Right renal cortex interstitium (tissue), 3 donors: Measurements from ENCODE around the gene THSD7B. TPM values are rescaled to one million over a fixed set of nuclear protein-coding genes. Genes with fewer than 3 reads are reported as not detected.
A peak's percentile ranks its signal among the peaks of the same experiment; 100 is the strongest.
"Not testable (repeated sequence)": the region's sequence is repeated elsewhere in the genome, so short reads cannot be mapped to it uniquely, and the experiment has no call there.

Experiments used
- DNase-seq, 3 donors: peaks; one replicate each; pipeline ENCODE4 v3.0.0-alpha.2; 2013; ENCODE audit warnings: low read depth in 3 of 3, low spot score in 2 of 3
- polyA plus RNA-seq, 3 donors: library from polyadenylated mRNA; unstranded; fragments of 120-200 nt; gene quantifications; one replicate each; pipeline ENCODE4 v1.2.1, GENCODE V29; 2013; ENCODE audit not compliant: insufficient read length in 3 of 3

THSD7B gene
- polyA plus RNA-seq, 3 donors, result 5.1 to 5.8 (median 5.4) TPM

DNA sequence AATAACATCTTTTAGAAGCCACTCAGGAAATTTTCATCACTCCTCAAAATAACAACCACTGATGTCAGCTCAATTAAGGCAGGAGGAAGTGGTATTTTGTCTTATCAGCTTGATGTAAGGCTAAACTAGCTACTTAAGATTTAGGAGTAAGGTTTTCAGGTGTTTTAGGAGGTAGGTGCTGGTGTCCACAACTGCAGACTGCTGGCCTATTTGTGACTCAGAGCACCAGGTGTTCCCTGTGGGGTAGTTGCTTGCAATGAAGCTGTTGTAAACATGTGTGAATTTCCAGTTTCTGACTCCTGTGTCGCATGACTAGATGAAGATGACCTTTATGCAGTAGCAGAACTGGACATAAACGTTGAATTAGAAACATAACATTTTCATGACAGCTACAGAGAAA lies 164.2 kb downstream of the THSD7B start:
- no peak for DNase-seq

DNA sequence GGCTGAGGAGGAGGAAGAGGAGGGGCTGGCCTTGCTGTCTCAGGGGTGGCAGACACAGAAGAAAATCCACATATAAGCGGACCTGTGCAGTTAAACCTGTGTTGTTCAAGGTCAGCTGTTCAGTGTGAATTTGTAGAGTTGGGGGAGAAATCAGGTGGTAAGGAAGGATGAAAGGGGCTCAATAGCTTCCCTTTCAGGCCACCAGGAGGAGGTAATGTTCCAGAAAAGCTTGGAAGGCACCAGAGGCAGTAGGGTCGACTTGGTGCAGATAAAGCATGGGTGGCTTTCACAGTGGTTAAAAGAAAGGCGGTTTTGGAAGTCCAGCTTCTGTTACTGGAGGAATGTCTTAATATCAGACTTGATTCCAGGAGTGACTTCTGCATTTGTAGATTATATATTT lies 167.4 kb downstream of the THSD7B start:
- peak in 1 of 3 donors; percentile 13 for DNase-seq

DNA sequence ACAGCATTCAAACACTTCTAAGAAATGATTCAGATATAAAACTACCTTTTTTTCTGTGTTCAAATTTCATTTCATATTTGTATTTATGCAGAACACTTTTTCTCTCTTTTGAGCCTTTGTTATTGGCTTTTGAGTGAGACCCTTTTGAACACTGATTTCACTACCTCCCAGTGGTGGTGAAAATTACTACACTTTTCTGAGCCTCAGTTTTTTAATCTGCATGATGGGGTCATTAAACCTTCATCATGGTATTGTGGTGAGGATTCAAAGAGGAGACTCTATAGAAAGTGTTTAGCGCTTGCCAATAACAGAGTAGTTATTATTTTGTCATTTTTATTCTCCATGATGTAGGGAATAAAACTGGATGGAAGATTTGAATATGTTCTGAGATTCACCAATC lies 169.8 kb downstream of the THSD7B start:
- no peak for DNase-seq

DNA sequence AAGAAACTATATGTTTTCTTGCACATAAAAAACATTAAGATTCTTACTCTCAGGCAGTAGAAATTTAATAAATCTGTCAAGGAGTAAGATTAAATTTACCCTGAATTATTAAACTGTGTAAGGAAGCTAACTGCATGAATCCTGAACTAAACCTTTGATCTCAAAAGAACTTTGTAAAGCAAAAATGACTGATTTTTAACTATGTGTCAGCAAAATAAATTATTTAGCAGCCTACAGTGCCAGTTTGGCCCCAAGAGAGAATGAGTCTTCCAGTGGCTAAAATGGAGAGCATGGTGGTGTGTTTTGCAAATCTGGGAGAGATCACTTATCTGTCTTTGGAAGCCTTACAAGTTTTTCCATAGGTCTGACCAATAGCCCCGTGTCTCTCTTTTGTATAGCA lies 190.7 kb downstream of the THSD7B start:
- no peak for DNase-seq

DNA sequence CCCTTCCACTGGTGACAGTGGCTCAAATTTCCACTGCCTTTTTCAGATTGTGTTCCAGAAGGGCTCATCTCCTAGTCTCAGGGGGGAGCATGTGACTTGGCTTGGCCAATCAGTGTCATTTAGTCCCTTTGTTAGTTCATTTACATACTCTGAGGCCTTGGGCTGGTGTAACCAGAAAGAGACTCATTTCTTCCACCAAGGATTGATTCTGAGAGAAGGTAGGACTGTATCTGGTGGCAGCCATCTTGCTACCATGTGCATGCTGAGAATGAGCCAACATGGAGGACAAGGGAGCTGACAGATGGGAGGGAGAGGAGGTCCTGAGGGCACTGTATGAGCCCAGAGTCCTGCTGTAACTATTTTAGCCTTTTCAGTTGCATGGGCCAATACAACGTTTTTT lies 191.7 kb downstream of the THSD7B start:
- DNase-seq, result no peak

DNA sequence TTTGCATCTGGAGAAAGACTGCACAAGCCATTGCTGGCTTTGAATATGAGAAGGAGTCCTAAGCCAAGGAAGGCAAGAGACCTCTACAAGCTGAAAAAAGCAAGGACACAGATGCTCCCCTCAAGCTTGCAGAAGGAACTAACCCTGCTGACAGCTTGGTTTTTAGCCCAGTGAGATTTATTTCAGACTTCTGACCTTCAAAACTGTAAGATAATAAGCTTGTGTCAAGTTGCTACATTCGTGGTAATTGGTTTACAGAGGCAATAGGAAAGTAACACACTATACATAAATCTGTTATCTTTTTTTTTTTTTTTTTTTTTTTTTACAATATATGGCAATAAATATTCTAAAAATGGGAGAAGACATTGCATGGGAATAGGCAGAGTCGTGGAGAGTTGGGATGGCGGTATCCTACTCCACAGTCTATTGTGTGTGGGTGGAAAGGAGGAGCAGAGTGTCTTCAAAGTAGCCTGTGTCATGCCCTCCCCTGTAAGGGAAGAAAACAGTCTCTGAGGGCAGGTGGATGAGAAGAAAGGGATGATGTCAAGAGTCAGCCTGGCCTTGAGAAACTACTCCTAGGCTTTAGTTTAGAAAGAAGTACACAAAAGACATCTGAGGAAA lies 196.9 kb downstream of the THSD7B start:
- no peak for DNase-seq

DNA sequence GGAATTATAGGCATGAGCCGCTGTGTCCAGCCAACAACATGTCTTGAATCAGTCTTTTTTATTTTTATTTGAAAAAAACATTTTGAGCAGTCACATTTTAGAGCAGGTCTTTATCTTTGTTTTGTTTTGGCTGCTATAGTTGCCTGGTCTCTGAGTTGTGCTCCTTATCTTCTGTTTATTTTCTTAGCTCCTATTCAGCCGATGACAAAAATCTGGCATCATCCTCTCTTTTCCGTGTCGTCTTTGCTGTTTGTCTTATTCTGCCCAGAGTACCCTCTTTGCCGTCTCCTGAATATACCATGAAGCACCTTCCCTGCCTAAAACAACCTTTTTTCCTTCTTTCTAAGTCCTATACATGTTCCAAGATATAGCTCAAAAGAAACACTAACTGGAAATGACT lies 201.1 kb downstream of the THSD7B start:
- no peak for DNase-seq

DNA sequence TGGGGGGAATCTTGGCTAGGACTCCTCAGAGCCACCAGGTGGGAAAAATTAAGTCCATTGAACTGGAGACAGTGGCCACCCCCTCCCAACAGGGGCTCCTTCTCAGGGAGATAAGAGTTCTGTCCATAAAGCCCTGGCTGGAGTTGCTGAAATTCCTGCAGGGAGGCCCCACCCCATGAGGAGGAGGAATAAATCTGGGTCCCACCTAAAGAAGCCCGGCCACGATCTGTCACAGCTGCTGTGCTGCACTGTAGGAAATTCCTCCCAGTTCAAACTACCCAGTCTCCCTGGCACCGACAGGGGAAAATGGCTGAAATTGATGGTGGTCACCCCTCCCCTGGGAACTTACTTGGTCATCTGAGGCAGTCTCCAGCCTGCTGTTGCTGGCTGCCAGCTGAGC lies 215.0 kb downstream of the THSD7B start:
- no peak for DNase-seq

DNA sequence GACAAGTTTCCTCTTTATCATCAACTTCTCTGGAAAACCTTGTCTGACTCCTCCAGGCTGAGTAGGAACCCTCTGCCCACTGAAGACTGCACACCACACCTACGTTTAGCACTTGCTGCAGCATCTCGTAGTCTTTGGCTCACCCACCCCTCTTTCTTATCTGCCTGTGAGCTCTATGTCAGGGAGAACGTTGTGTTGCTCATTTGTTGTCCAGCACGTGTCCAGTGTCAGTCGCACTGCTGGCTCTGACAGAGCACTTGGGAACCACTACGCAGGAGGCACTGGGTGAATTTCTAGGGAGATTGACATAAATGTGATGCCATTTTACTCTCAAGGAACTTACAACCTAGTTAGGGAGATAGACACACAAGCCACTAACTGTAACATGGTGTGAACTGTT lies 216.3 kb downstream of the THSD7B start:
- DNase-seq, result not testable (repeated sequence)

DNA sequence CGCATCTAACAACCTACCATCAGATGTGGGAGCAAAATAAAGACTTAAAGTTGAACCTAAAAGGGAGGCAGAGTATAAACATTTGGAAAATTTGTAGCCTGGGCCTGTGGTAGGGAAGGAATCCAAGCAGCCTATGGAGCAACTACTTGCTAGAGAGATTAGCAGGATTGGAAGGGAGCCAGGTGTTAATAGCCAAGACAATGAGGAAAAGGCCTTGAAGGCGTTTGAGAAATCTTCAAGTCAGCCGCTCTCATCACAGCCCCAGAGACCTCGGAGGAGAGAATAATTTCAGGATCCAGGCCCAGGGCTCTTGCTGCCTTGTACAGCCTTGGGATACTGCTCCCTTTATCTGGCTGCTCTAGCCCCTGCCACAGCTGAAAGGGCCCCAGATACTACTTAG lies 219.7 kb downstream of the THSD7B start:
- DNase-seq, result no peak

DNA sequence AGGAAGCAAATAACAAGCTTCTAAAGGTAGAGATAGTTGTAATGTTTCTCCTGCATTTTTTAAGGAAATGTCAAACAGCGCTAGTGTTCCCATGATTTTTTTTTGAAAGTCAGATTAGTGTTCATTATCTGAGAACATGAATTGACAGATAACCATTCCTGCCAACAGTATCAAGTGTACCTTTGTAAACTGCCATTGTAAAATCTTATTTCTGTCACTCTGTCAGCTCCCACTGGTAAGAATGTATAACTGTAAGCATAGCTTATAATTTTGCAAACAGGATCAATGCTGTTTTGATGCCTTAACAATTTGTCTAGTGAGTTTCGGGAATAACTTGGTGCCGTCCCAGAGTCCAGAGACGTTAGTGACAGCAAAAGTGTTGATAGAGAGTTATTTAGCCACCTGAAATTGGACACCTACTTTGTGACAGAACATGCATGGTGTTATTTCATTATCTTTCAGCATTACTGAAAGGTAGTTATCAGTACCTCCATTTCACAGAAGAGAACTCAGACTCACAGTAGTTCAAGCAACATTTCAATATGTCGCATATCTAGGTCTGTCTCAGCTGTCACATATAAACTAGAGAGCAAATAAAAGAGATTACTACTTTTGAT lies 221.4 kb downstream of the THSD7B start:
- DNase-seq, result no peak

DNA sequence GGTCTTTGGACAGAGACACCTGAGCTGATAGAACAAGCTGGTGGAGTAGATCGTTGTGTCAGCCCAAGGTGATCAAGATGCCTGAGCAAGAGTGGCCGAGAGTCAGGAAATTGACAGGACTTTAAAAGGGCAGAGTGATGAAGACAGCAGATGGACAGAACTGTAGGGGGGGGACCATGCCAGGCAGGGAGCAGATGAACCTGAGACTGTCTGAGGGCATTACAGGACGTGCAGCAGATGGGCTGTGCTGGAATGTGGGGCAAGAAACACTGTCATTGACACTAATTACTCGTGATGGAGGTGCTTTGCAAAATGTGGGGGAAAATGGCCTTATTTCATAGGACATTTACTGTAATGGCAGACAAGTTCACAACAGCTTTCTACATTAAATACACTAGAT lies 225.0 kb downstream of the THSD7B start:
- no peak for DNase-seq

DNA sequence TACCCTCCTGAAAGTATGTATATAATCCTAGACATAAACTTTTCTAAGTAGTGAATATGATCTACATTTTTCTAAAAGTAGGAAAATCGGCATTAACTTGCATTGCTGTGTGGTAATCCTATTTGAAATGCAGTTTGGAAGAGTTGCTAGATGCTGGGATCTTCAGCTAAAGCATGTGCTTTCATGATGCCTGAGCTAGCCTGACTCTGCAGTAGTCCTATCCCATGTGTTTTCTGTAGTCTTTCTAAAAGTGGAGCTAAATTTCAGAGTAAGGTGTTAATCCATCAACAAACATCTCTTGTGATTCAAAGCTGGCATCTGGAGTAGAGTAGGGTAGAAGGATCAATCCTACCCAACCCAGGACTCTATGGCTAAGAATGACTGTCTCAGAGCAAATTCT lies 229.4 kb downstream of the THSD7B start:
- no peak for DNase-seq

DNA sequence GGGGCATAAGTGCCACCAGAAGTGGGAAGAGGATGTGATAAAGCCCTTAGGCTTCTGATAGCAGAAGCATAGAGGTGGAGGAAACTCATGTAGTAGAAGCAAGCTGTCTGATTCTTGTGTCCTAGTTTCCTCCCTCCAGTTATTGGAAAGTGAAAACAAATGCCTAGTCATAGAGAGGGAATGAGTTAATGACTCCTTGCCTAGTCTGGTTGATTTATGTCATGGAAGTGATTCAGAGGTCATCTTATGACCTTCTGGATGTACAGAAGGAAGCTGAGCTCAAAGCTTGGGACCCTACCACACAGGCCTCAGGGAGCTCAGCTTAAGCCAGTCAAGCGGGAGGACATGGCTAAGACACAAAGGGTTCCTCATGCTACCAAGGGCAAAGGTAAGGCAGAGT lies 232.2 kb downstream of the THSD7B start:
- DNase-seq, result no peak

DNA sequence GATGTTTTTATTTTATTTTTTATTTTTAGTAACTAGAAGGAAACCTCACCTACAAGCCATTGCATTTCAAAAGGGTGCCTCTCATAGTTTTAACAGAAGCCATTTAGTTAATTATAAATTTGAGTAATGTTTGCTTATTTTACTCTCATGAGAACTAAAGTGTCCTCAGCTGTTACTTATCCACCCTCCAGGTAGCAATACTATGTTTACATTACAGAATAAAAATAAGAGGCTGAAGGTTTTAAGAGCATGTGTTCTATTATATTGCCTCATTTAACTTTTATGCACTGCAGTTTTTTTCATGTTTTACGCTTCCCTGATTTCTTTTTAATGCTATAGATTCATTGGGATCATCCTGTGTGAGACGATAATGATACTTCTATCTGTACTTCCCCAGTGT lies 235.5 kb downstream of the THSD7B start:
- no peak for DNase-seq

DNA sequence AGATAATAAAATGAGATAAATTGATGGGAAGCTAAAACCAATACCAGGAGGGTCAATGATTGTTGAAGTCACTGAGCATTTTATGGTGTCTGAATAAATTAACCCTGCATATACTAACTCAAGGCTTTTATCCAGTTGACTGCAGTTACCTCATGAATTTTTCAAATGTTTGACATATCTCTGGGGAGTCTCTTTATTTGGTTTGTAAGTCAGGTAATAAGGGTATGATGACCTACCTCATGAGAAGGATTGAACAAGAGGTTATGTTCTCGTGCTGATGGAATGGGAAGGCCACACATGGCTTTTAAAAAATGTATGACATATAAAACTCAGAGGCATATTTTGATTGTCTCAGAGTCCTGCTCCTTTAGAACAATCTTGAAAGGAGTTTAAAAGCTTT lies 237.6 kb downstream of the THSD7B start:
- DNase-seq, result no peak

DNA sequence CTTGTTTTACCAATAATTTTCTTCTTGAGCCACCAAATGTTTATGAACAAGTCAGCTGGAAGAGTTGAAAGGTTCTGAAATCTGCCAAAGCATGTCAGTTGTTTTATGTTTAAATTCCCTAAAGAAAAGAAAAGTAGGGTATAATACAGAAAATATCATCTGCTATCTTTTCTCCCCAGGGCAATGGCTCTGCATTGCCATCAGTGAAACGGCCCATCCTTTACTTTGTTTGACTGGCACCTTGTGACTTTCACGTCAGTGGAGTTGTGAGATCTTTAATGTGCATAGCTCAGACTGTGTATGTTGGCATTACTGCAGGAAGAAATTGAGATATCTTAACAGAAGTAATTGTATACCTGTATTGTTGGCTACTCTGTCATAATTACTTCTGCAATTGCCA lies 239.9 kb downstream of the THSD7B start:
- DNase-seq, result no peak

DNA sequence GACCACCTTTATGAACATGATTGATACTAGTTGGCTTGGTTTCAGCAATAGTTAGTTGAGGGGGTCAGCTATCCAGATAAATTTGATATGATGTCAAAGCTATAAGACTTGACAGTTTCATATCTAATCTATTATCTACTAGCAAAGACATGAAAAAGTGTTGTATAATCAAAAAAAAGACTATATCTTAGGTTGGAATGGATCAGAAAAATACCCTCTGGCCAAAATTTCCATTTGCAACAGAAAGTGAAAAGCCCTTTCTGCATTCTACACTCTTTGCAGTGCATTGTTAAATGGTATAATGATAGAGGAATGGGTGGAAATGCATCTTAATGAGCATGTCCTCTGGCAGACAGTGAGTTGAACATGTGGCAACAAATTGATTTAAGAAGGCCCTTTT lies 242.6 kb downstream of the THSD7B start:
- DNase-seq, result no peak

DNA sequence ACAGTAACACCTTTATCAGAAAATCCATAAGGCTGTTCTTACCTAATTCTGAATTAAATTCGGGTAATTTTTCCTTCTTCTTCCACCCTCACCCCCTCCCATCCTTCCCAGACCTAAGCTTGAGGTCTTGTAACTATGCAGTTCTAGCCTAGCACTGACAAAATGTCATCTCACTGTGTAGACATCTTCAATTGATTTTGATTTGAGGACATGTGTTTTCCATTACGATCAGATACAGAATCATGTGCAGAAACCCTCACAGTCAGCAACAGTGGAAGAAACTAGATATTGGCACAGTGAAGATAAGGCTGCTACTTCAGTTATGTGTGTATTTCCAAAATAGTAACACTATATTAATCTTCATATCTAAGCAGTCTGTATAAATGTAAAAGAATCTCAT lies 244.6 kb downstream of the THSD7B start:
- no peak for DNase-seq

DNA sequence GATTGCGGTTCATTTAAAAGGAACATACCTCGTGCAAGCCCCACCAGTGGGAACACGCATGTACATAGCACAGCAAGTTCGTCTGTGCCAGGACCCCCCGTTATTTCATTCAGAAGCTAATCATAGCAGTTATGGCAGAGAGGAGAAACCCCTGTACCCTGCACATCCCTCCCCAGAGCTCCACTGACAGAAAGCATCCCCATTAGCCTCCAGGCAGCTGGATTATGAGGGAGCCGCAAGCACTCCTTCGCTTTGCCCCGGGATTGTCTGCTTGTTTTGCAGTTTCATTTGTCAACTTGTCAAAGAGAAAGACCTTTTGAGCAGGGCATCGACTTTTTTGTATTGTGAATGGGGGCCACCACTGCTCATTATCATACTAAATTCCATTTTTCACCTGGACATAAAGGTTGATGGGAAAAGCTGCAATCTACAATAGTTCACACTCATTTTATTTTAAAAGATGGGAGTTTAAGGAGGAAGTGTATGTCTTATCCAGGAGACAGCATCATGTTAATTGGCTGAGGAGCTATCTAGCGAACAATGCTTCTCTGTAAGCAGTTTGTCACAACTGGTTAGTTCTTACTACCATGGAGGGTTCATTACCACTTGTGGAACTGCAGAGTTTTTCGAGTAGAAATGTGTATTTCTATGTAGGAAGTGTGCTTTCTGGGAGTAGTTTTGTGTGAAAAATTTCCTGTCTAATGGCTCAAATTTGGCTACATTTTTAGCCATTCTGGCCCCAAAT lies 255.3 kb downstream of the THSD7B start:
- no peak for DNase-seq

DNA sequence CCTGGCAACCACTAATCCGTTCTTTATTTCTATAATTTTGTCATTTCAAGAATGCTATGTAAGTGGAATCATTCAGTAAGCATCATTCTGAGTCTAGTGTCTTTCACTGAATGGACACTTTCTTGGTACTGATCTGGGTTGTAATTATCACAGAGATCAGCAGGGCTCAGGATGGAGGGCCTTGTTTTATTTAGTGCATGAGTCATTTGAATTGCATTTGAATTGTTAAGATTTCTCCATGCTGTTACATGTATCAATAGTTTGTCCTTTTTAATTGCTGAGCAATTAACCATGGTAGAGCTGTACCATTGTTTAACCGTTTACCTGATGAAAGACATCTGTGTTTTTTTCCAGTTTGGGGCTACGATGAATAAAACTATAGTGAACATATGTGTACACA lies 256.4 kb downstream of the THSD7B start:
- DNase-seq, result no peak

DNA sequence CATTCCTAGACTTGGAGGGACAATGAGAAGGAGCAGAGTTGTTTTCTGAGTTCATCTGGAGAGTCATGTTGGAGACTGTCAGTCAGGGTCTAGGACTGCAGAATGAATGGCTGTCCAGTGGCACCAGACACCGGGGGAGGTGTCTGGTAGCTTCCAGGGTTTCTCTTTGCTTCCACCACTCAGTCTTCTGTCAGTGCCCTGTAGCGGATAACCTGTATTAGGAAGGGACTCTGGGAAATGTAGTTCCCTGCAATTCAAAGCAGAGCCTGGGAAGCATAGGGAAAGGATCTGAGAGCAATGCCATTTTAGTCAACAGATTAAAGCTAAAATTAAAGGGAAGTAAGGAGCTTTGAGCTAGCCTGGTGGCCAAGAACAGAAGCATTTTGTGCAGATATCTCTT lies 257.9 kb downstream of the THSD7B start:
- no peak for DNase-seq
